Neuronal stem cell (in vitro differentiated cells): ENCODE results near the gene YARS1.

Source experiments
- DNase-seq: peaks from one replicate; pipeline ENCODE4 v3.0.0-alpha.2; 2013; ENCODE audit warnings: low spot score
- H2AFZ ChIP-seq: one replicate; pipeline ENCODE4 v1.6.1; 2013; ENCODE audit warnings: mild to moderate bottlenecking, low read length, inconsistent platforms
- H2AK5ac ChIP-seq: 2 replicates; pipeline ENCODE4 v1.6.1; 2013; ENCODE audit warnings: low read depth, mild to moderate bottlenecking, inconsistent platforms, low read length, moderate library complexity, mixed read lengths
- H2BK120ac ChIP-seq: 2 replicates; pipeline ENCODE4 v1.6.1; 2013; ENCODE audit warnings: low read depth, mild to moderate bottlenecking, inconsistent platforms, low read length, moderate library complexity, mixed read lengths
- H2BK12ac ChIP-seq: one replicate; pipeline ENCODE4 v1.6.1; 2013; ENCODE audit warnings: low read length, inconsistent platforms
- H2BK15ac ChIP-seq: 2 replicates; pipeline ENCODE4 v1.6.1; 2013; ENCODE audit warnings: mild to moderate bottlenecking, low read length, inconsistent platforms, mixed read lengths
- H2BK5ac ChIP-seq: one replicate; pipeline ENCODE4 v1.6.1; 2013; ENCODE audit warnings: inconsistent platforms, mild to moderate bottlenecking, low read length, moderate library complexity
- H3K14ac ChIP-seq: one replicate; pipeline ENCODE4 v1.6.1; 2013; ENCODE audit warnings: low read length, inconsistent platforms
- H3K18ac ChIP-seq: 2 replicates; pipeline ENCODE4 v1.6.1; 2013; ENCODE audit warnings: low read length, inconsistent platforms
- H3K23ac ChIP-seq: 2 replicates; pipeline ENCODE4 v1.6.1; 2013; ENCODE audit warnings: low read depth, mild to moderate bottlenecking, mixed read lengths, low read length, inconsistent platforms; ENCODE audit not compliant: poor library complexity
- H3K27ac ChIP-seq: replicated peaks from 3 replicates; pipeline ENCODE4 v1.5.1; 2013; ENCODE audit warnings: low read length, inconsistent platforms
- H3K27me3 ChIP-seq, 3 experiments: 2 replicates each; pipeline ENCODE4 v1.6.1; 2013; ENCODE audit warnings: low read length in 3 of 3, mild to moderate bottlenecking in 2 of 3, inconsistent platforms in 1 of 3, low read depth in 1 of 3, mixed read lengths in 1 of 3, moderate library complexity in 1 of 3; ENCODE audit not compliant: control insufficient read depth in 3 of 3, insufficient read depth in 3 of 3
- H3K36me3 ChIP-seq, 2 donors: replicated peaks in 1 of 2; 2 replicates each; pipeline ENCODE4 v1.6.1; 2013; ENCODE audit warnings: low read length in 2 of 2; ENCODE audit not compliant: control insufficient read depth in 2 of 2, insufficient read depth in 2 of 2
- H3K4ac ChIP-seq: 2 replicates; pipeline ENCODE4 v1.6.1; 2013; ENCODE audit warnings: inconsistent platforms, mild to moderate bottlenecking, low read length, moderate library complexity
- H3K4me1 ChIP-seq, 2 donors: 1 replicate in 1 of 2; 2 replicates in 1 of 2; pipeline ENCODE4 v1.6.1; 2013; ENCODE audit warnings: low read length in 2 of 2, low read depth in 1 of 2; ENCODE audit not compliant: control insufficient read depth in 2 of 2, insufficient read depth in 1 of 2
- H3K4me2 ChIP-seq: one replicate; pipeline ENCODE4 v1.6.1; 2013; ENCODE audit warnings: mild to moderate bottlenecking, low read length, inconsistent platforms; ENCODE audit not compliant: insufficient read depth, poor library complexity, severe bottlenecking
- H3K4me3 ChIP-seq, 2 donors: 2 replicates each; pipeline ENCODE4 v1.5.1; 2013; ENCODE audit warnings: low read length in 2 of 2, mild to moderate bottlenecking in 2 of 2, inconsistent platforms in 1 of 2, moderate library complexity in 1 of 2
- H3K79me1 ChIP-seq: one replicate; pipeline ENCODE4 v1.6.1; 2013; ENCODE audit warnings: low read depth, mild to moderate bottlenecking, inconsistent platforms, low read length, moderate library complexity
- H3K9ac ChIP-seq: one replicate; pipeline ENCODE4 v1.6.1; 2013; ENCODE audit warnings: mild to moderate bottlenecking, low read depth, low read length, inconsistent platforms; ENCODE audit not compliant: poor library complexity
- H3K9me3 ChIP-seq, 2 donors: replicated peaks in 1 of 2; 2 replicates each; pipeline versions ENCODE3 to v1.6.1; 2013; ENCODE audit warnings: low read length in 2 of 2, mild to moderate bottlenecking in 2 of 2, inconsistent platforms in 1 of 2, low read depth in 1 of 2, mixed read lengths in 1 of 2, moderate library complexity in 1 of 2; ENCODE audit not compliant: control insufficient read depth in 2 of 2, insufficient read depth in 1 of 2
- H4K8ac ChIP-seq: one replicate; pipeline ENCODE4 v1.6.1; 2013; ENCODE audit warnings: low read depth, mild to moderate bottlenecking, inconsistent platforms, low read length, moderate library complexity
- H4K91ac ChIP-seq: one replicate; pipeline ENCODE4 v1.6.1; 2013; ENCODE audit warnings: low read length, low read depth, mild to moderate bottlenecking, inconsistent platforms; ENCODE audit not compliant: poor library complexity
- WGBS, 2 donors: extraction: QIAGEN DNeasy Blood & Tissue Kit; methylation state at CpG; one replicate each; pipeline ENCODE4 v1.1.7; 2013; ENCODE audit warnings: missing lambda C conversion rate in 2 of 2, mixed read lengths in 1 of 2; ENCODE audit not compliant: insufficient read length in 2 of 2, insufficient replicate concordance in 1 of 2; ENCODE audit errors: extremely low coverage in 2 of 2; 5-methylcytosine and 5-hydroxymethylcytosine counted together

The YARS1 gene

GRCh38 chr1:32863881-32864245, 46.7 kb upstream of the YARS1 start:
- H3K14ac ChIP-seq = no peak overlapping the region
- no peak overlapping the region for H2AK5ac ChIP-seq
- H3K9ac ChIP-seq = no peak overlapping the region
- H4K8ac ChIP-seq = no peak overlapping the region
- H4K91ac ChIP-seq = no peak overlapping the region
- H2BK15ac ChIP-seq = no peak overlapping the region
- H3K18ac ChIP-seq = no peak overlapping the region
- H2AFZ ChIP-seq = no peak overlapping the region
- WGBS, 2 donors = no CpG with 5 or more reads among the region's 1 CpG
- no peaks in the 10 kb centered on the region for H3K9me3 ChIP-seq
- H3K27me3 ChIP-seq = peaks cover 0 to 2% (median 0%) of the 10 kb centered on the region in 3 experiments
- H2BK12ac ChIP-seq = no peak overlapping the region
- no peak for DNase-seq
- peaks cover 3 to 44% of the 10 kb centered on the region in 2 donors for H3K36me3 ChIP-seq
- H3K79me1 ChIP-seq = no peaks in the 10 kb centered on the region
- H3K4me1 ChIP-seq = no peaks in the 10 kb centered on the region
- H2BK120ac ChIP-seq = no peak overlapping the region
- no peak overlapping the region for H3K4me3 ChIP-seq
- no peak overlapping the region for H3K23ac ChIP-seq
- no peak overlapping the region for H3K4me2 ChIP-seq
- H3K4ac ChIP-seq = no peak overlapping the region
- no peak overlapping the region for H3K27ac ChIP-seq
- no peak overlapping the region for H2BK5ac ChIP-seq

- H4K8ac ChIP-seq = no peak overlapping the region
- H3K36me3 ChIP-seq = peaks cover 3 to 49% of the 10 kb centered on the region in 2 donors
- no peaks in the 10 kb centered on the region for H3K4me1 ChIP-seq
- H2BK120ac ChIP-seq = no peak overlapping the region
- H2BK5ac ChIP-seq = no peak overlapping the region
- WGBS, 2 donors = no CpG with 5 or more reads among the region's 4 CpGs
- H3K4me2 ChIP-seq = no peak overlapping the region
- H3K79me1 ChIP-seq = no peaks in the 10 kb centered on the region
- H3K23ac ChIP-seq = no peak overlapping the region
- no peak overlapping the region for H2AK5ac ChIP-seq
- no peak overlapping the region for H3K9ac ChIP-seq
- H2AFZ ChIP-seq = no peak overlapping the region
- no peak overlapping the region for H3K18ac ChIP-seq
- no peak overlapping the region for H3K14ac ChIP-seq
- H4K91ac ChIP-seq = no peak overlapping the region
- no peak overlapping the region for H3K4ac ChIP-seq
- H3K9me3 ChIP-seq = no peaks in the 10 kb centered on the region
- H2BK15ac ChIP-seq = no peak overlapping the region
- DNase-seq = no peak
- no peak overlapping the region for H2BK12ac ChIP-seq
- no peak overlapping the region for H3K27ac ChIP-seq
- H3K27me3 ChIP-seq = no peaks in the 10 kb centered on the region
- no peak overlapping the region for H3K4me3 ChIP-seq
These were observed 46.2 kb upstream of the YARS1 start for GRCh38 chr1:32863218-32863880.

GRCh38 chr1:32861904-32862695, 44.9 kb upstream of the YARS1 start:
- no peak overlapping the region for H3K4me2 ChIP-seq
- no peak overlapping the region for H3K14ac ChIP-seq
- no peak overlapping the region for H2BK12ac ChIP-seq
- H3K79me1 ChIP-seq = no peaks in the 10 kb centered on the region
- no peak overlapping the region for H2AFZ ChIP-seq
- no peaks in the 10 kb centered on the region for H3K4me1 ChIP-seq
- no peak overlapping the region for H3K4ac ChIP-seq
- H3K9me3 ChIP-seq = no peaks in the 10 kb centered on the region
- no peak overlapping the region for H4K8ac ChIP-seq
- no peak overlapping the region for H3K27ac ChIP-seq
- H3K18ac ChIP-seq = no peak overlapping the region
- no peak overlapping the region for H2BK120ac ChIP-seq
- DNase-seq = no peak
- no CpG with 5 or more reads among the region's 3 CpGs for WGBS, 2 donors
- no peak overlapping the region for H3K9ac ChIP-seq
- H4K91ac ChIP-seq = no peak overlapping the region
- no peak overlapping the region for H2AK5ac ChIP-seq
- peaks cover 5 to 61% of the 10 kb centered on the region in 2 donors for H3K36me3 ChIP-seq
- no peaks in the 10 kb centered on the region for H3K27me3 ChIP-seq
- no peak overlapping the region for H2BK5ac ChIP-seq
- no peak overlapping the region for H3K23ac ChIP-seq
- H3K4me3 ChIP-seq = no peak overlapping the region
- H2BK15ac ChIP-seq = no peak overlapping the region

GRCh38 chr1:32860566-32860965, 43.4 kb upstream of the YARS1 start:
- no peaks in the 10 kb centered on the region for H3K9me3 ChIP-seq
- H3K23ac ChIP-seq = no peak overlapping the region
- DNase-seq = no peak
- H4K91ac ChIP-seq = no peak overlapping the region
- H2BK5ac ChIP-seq = no peak overlapping the region
- no peak overlapping the region for H4K8ac ChIP-seq
- H2AK5ac ChIP-seq = no peak overlapping the region
- no peaks in the 10 kb centered on the region for H3K27me3 ChIP-seq
- no peak overlapping the region for H3K4me3 ChIP-seq
- no peak overlapping the region for H3K27ac ChIP-seq
- no peak overlapping the region for H3K14ac ChIP-seq
- no peak overlapping the region for H3K4me2 ChIP-seq
- H3K9ac ChIP-seq = no peak overlapping the region
- H2BK120ac ChIP-seq = no peak overlapping the region
- peaks cover 11 to 76% of the 10 kb centered on the region in 2 donors for H3K36me3 ChIP-seq
- no peak overlapping the region for H2AFZ ChIP-seq
- no peaks in the 10 kb centered on the region for H3K4me1 ChIP-seq
- no peak overlapping the region for H2BK12ac ChIP-seq
- no peaks in the 10 kb centered on the region for H3K79me1 ChIP-seq
- H3K4ac ChIP-seq = no peak overlapping the region
- no peak overlapping the region for H2BK15ac ChIP-seq
- H3K18ac ChIP-seq = no peak overlapping the region
